Motor neuron (in vitro differentiated cells): Measurements from ENCODE around the gene MRPL54. TPM values are rescaled to one million over a fixed set of nuclear protein-coding genes. Genes with fewer than 3 reads are reported as not detected.

Experiments
- ATAC-seq, 8 experiments: fragments of 200-7000 bp; cut with Tn5 transposase; replicated peaks in 6 of 8; 2 replicates each; pipeline ENCODE4 v1.8.0; 2021; ENCODE audit warnings: mild to moderate bottlenecking in 8 of 8, moderate library complexity in 8 of 8
- H3K27ac ChIP-seq, 2 donors: fragments of 250-450 bp; sonication (Bioruptor Pico); 2 replicates each; pipeline ENCODE4 v1.9.0; 2021; ENCODE audit warnings: antibody characterized with exemption in 2 of 2, mild to moderate bottlenecking in 2 of 2, moderate library complexity in 1 of 2
- H3K4me1 ChIP-seq, 2 donors: fragments of 250-450 bp; sonication (Bioruptor Pico); replicated peaks in 1 of 2; 2 replicates each; pipeline ENCODE4 v1.6.1; 2021; ENCODE audit warnings: antibody characterized with exemption in 2 of 2, mild to moderate bottlenecking in 2 of 2, moderate library complexity in 1 of 2
- H3K4me3 ChIP-seq, 5 donors: fragments of 250-450 bp; sonication (Bioruptor Pico); 2 replicates each; pipeline ENCODE4 v1.9.0; 2021; ENCODE audit warnings: antibody characterized with exemption in 5 of 5, mild to moderate bottlenecking in 5 of 5, moderate library complexity in 4 of 5
- WGBS, 10 experiments: fragments of 450-650 bp; shearing (Covaris generic); methylation state at CpG; one replicate each; pipeline ENCODE4 v1.0.0; 2022; 5-methylcytosine and 5-hydroxymethylcytosine counted together
- in situ Hi-C, 9 experiments: fragments of 400-800 bp; cut with MboI; loops; one replicate each; pipeline ENCODE4 v1.15.0; 2021; ENCODE audit warnings: low sequenced_read_pairs in 9 of 9, low pct_unique_long_range_greater_than_20kb in 2 of 9; ENCODE audit not compliant: unreplicated experiment in 9 of 9
- total RNA-seq, 8 experiments: library from RNA; unstranded; fragments of 300-600 nt; gene quantifications; 2 replicates each; pipeline versions ENCODE4 v1.2.3 to v1.2.4, GENCODE V29; 2022

MRPL54 gene
- total RNA-seq, 8 experiments from 2014 or later, result 62.6 to 106 (median 86.6) TPM

DNA sequence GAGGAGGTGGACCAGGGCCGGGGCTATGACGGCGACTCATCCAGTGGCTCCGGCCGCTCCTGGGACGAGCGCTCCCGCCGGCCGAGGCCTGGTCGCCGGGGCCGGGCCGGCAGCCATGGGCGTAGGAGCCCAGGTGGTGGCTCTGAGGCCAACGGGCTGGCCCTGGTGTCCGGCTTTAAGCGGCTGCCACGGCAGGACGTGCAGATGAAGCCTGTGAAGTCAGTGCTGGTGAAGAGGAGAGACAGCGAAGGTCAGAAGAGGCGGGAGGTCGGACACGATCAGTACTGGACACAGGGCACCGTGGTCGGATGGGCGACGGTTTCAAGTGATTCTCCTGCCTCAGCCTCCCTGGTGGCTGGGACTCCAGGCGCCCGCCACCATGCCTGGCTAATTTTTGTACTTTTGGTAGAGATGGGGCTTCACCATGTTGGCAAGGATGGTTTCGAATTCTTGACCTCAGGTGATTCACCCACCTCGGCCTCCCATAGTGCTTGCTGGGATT lies 32.0 kb upstream of the MRPL54 start:
- Histone ChIP-seq H3K4me3 (no peak overlapping the region), H3K27ac (no peak overlapping the region), H3K4me1 (no peaks in the 10 kb centered on the region)
- no peak for ATAC-seq
- 50 to 85% (median 83%) methylated on average over 1 to 13 of the region's 32 CpGs; no CpG with 5 or more reads in 4 of the 10 experiments for WGBS, 10 experiments
- in situ Hi-C loops, result no loop called here

DNA sequence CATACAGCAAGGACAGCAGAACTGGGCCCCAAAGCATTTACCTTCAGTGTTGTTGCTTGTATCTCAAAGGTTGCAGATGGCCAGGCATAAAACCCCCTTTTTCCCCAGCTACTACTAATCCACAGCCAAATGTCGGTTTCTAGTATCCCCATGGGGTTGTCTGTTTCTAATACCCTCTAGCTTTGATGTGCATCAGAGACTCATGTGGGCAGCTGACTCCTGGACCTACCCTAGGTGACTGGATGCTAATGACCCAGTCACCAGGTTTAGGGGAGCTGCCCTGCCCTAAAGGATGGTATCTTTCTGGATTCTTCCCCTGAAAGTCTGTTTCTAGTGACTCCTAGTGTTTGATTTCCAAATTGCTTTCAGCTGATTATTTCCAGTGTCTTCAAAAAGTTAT lies 30.4 kb upstream of the MRPL54 start:
- 60 to 100% (median 92%) methylated on average over 1 of the region's 1 CpG; no CpG with 5 or more reads in 6 of the 10 experiments for WGBS, 10 experiments
- Histone ChIP-seq H3K4me1 (no peaks in the 10 kb centered on the region), H3K27ac (no peak overlapping the region), H3K4me3 (no peak overlapping the region)
- no peak for ATAC-seq
- in situ Hi-C loops, result no loop called here

DNA sequence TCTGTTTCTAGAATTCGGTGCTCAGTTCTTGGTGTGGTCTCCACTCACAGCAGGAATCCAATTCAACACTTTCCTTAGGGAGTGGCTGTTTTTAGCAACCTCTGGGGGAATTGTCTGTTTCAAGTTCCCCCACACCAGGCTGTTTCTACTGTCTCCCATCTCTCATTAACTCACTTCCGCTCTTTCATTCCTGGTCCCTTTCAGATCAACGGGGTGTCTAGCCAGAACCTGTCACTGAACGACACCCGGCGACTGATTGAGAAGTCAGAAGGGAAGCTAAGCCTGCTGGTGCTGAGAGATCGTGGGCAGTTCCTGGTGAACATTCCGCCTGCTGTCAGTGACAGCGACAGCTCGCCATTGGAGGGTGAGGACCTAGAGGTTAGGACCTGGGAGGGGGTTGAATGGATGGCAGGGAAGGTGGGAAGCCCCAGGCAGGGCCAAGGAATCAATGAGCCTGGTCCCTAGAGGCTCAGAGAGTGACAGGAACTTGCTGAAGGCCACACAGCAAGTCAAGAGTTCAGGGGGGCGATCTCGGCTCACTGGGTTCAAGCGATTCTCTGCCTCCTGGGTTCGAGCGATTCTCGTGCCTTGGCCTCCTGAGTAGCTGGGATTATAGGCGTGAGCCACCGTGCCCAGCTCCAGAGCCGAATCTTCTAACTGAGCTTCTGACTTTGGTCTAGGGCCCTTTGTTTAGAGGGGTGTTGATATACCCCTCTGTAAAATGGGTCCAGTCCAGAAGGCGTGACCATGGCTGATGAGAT lies 28.8 kb upstream of the MRPL54 start:
- Histone ChIP-seq H3K4me3 (no peak overlapping the region), H3K4me1 (no peaks in the 10 kb centered on the region), H3K27ac (no peak overlapping the region)
- no peak for ATAC-seq
- in situ Hi-C loops, result no loop called here
- 36 to 100% (median 67%) methylated on average over 1 to 11 of the region's 20 CpGs; no CpG with 5 or more reads in 2 of the 10 experiments for WGBS, 10 experiments

DNA sequence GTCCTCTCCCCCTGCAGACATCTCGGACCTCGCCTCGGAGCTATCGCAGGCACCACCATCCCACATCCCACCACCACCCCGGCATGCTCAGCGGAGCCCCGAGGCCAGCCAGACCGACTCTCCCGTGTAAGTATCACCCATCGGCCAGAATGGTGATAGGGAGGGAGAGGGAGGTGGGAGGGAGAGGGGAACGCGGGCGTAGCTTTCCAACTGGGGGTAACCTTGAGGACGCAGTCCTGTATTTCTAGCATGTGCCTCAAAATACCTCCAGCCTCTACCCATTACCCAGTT lies 28.2 kb upstream of the MRPL54 start:
- H3K27ac ChIP-seq, result no peak overlapping the region
- H3K4me1 ChIP-seq, result no peaks in the 10 kb centered on the region
- no CpG with 5 or more reads among the region's 14 CpGs for WGBS, 10 experiments
- no peak overlapping the region for H3K4me3 ChIP-seq
- in situ Hi-C loops, result no loop called here
- ATAC-seq, result no peak

DNA sequence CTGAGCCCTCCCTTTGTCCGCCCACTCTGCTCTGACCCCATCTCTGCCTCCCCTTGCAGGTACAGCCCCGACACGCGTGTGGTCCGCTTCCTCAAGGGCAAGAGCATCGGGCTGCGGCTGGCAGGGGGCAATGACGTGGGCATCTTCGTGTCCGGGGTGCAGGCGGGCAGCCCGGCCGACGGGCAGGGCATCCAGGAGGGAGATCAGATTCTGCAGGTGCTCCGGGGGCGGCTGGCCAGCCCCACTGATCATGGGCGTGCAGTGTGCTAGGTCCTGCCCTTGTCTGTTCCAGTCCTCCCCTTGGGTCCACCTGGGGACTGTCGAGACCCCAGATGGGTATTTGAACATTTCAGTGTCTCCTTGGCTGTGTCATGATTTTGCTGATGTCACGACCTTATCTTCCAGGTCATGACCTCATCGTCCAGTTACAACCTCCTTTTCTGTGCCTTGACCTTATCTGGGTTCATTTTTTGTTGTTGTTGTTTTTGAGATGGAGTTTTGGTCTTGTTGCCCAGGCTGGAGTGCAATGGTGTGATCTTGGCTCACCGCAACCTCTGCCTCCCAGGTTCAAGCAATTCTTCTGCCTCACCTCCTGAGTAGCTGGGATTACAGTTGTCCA lies 26.3 kb upstream of the MRPL54 start:
- in situ Hi-C loops, result no loop called here
- 40 to 100% (median 70%) methylated on average over 1 to 18 of the region's 21 CpGs; no CpG with 5 or more reads in 3 of the 10 experiments for WGBS, 10 experiments

DNA sequence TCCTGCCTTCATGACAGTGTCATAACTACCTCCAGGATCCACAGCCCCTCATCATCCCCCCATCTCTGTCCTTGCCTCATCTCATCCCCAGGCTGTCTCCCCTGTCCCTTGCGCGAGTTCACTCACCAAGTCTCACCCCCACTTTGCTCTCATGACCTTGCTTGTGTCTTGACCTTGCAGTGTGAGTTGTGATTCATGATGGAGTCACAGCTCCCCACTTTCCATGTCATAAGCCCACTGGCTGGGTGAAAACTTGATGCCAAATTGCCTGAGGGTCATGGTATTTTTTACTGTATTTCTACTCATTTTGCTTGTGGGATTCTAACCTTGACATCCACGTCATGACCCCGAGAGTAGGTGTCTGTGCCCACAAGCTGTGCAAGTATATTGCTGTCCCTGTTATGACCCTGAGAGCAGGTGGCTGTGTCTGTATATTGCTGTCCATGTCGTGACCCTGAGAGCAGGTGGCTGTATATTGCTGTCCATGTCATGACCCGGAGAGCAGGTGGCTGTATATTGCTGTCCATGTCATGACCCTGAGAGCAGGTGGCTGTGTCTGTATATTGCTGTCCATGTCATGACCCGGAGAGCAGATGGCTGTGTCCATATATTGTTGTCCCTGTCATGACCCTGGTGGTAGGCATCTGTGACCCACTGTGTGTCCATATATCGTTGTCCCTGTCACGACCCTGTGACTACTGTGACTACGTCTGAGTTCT lies 24.8 kb upstream of the MRPL54 start:
- ATAC-seq, result no peak
- WGBS, 10 experiments, result 47 to 93% (median 62%) methylated on average over 3 to 7 of the region's 10 CpGs; no CpG with 5 or more reads in 4 of the 10 experiments
- in situ Hi-C loops, result no loop called here
- no peak overlapping the region for H3K4me3 ChIP-seq
- H3K4me1 ChIP-seq, result no peaks in the 10 kb centered on the region
- no peak overlapping the region for H3K27ac ChIP-seq

More for the DNA sequence above, 26.3 kb upstream of the MRPL54 start:
- no peaks in the 10 kb centered on the region for H3K4me1 ChIP-seq
- H3K4me3 ChIP-seq, result no peak overlapping the region
- no peak for ATAC-seq
- no peak overlapping the region for H3K27ac ChIP-seq

DNA sequence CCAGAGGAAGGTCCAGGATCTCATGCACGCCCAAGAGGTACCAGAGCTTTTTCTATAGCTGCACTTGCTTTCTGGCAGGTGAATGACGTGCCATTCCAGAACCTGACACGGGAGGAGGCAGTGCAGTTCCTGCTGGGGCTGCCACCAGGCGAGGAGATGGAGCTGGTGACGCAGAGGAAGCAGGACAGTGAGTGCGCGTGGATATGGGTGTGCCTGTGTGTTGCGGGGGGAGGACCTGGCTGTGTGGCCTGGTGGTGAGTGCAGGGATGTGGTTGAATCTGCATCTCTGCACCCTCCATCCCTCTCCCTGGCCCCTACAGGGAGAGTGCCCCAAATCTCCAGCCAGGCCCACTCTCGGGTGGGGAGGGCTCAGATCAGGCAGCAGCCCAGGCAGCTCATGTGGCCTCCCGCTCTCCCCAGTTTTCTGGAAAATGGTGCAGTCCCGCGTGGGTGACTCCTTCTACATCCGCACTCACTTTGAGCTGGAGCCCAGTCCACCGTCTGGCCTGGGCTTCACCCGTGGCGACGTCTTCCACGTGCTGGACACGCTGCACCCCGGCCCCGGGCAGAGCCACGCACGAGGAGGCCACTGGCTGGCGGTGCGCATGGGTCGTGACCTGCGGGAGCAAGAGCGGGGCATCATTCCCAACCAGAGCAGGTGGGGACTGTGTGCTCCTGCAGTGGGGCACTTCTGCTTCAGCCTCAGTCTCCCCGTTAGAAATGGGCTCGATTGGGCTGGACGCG lies 23.8 kb upstream of the MRPL54 start:
- 20 to 91% (median 68%) methylated on average over 1 to 14 of the region's 32 CpGs; no CpG with 5 or more reads in 2 of the 10 experiments for WGBS, 10 experiments
- no peak for ATAC-seq
- H3K4me3 ChIP-seq, result no peak overlapping the region
- in situ Hi-C loops, result no loop called here
- H3K4me1 ChIP-seq, result no peaks in the 10 kb centered on the region
- H3K27ac ChIP-seq, result no peak overlapping the region

DNA sequence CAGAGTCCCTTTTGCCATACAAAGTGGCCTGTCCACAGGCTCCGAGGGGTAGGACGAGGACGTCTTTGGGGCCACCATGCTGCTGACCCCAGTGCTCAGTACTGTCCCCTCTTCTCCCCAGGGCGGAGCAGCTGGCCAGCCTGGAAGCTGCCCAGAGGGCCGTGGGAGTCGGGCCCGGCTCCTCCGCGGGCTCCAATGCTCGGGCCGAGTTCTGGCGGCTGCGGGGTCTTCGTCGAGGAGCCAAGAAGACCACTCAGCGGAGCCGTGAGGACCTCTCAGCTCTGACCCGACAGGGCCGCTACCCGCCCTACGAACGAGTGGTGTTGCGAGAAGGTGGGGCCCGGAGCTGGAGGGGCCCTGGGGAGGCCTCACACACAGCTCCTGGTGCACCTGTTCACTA lies 22.1 kb upstream of the MRPL54 start:
- H3K4me1 ChIP-seq, result no peaks in the 10 kb centered on the region
- no peak overlapping the region for H3K27ac ChIP-seq
- H3K4me3 ChIP-seq, result no peak overlapping the region
- in situ Hi-C loops, result no loop called here
- 77 to 100% (median 82%) methylated on average over 1 to 14 of the region's 24 CpGs; no CpG with 5 or more reads in 5 of the 10 experiments for WGBS, 10 experiments
- ATAC-seq, result no peak

DNA sequence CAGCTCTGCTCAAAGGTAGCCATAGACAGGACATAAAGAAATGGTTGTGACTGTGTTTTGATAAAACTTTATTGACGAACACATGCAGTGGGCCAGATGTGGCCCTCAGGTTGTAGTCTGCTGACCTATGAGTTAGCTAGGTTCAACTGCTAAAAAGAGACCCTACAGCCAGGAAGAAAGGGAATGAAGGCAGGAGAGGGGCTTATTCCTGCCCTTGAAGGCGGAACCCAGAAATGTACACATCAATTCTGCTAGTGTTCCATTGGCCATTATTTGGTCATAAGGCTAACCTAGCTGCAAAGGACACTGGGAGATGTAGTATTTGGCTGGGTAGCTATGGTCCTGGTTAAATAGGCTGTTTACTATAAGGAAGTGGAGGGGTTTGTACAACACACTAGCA lies 19.0 kb upstream of the MRPL54 start:
- H3K4me1 ChIP-seq, result no peaks in the 10 kb centered on the region
- WGBS, 10 experiments, result 20 to 100% (median 84%) methylated on average over 1 to 2 of the region's 2 CpGs; no CpG with 5 or more reads in 6 of the 10 experiments
- ATAC-seq, result peak in 1 of 8 experiments; percentile 56
- H3K4me3 ChIP-seq, result no peak overlapping the region
- in situ Hi-C loops, result no loop called here
- no peak overlapping the region for H3K27ac ChIP-seq

DNA sequence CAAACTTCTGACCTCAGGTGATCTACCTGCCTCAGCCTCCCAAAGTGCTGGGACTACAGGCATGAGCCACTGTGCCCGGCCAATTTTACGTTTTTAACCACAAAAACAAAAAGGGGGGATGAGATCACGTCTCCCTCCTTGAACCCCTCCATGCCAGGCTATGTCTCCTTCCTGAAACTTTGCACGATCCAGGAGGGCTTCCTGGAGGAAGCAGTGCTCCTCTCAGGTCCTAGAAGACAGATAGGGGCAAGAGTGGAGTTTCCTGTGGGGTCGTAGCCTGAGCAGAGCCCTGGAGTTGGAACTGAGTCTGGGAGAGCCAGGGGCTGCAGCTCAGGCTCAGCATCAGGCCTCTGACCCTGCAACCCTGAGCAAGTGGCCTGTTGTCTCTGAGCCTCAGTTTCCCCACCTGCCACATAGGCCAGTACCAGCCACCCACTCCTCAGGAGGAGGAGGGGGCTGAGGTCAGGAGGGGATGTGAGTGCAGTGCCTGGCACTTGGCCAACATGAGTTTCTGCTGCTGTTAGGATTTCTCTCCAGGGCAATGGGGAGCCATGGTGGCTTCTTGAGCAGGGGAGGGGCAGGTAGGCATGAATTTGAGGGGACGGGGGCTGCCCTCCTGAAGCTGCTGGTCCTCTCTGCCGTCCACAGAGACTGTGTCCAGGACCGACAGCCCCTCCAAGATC lies 17.0 kb upstream of the MRPL54 start:
- WGBS, 10 experiments, result 0 to 75% (median 43%) methylated on average over 1 to 5 of the region's 8 CpGs; no CpG with 5 or more reads in 6 of the 10 experiments
- H3K4me3 ChIP-seq, result no peak overlapping the region
- no peak overlapping the region for H3K27ac ChIP-seq
- in situ Hi-C loops, result no loop called here
- no peak for ATAC-seq
- no peaks in the 10 kb centered on the region for H3K4me1 ChIP-seq

DNA sequence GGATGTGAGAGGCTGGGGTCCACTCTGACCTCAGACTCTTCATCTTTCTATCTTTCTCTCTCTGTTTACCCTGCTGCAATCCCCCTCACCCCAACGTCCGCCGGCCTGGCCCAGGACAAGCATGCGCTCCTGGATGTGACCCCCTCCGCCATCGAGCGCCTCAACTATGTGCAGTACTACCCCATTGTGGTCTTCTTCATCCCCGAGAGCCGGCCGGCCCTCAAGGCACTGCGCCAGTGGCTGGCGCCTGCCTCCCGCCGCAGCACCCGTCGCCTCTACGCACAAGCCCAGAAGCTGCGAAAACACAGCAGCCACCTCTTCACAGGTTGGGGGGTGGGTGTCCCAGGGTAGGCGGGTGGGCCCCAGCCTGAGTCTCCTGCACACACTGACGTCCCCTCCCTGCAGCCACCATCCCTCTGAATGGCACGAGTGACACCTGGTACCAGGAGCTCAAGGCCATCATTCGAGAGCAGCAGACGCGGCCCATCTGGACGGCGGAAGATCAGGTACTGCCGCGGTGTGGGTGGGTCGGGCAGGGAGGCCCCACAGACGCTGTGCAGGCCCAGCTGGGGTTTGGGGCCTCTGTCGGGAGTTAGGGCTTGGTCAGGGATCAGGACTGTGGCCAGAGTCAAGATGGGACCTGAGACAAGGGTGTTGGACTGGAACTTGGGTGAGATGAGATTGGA lies 16.0 kb upstream of the MRPL54 start:
- Histone ChIP-seq H3K4me3 (no peak overlapping the region), H3K4me1 (no peaks in the 10 kb centered on the region), H3K27ac (no peak overlapping the region)
- in situ Hi-C loops, result no loop called here
- WGBS, 10 experiments, result 62 to 89% (median 76%) methylated on average over 1 to 11 of the region's 31 CpGs; no CpG with 5 or more reads in 6 of the 10 experiments
- ATAC-seq, result peak in 2 of 8 experiments; percentile 8 to 12

DNA sequence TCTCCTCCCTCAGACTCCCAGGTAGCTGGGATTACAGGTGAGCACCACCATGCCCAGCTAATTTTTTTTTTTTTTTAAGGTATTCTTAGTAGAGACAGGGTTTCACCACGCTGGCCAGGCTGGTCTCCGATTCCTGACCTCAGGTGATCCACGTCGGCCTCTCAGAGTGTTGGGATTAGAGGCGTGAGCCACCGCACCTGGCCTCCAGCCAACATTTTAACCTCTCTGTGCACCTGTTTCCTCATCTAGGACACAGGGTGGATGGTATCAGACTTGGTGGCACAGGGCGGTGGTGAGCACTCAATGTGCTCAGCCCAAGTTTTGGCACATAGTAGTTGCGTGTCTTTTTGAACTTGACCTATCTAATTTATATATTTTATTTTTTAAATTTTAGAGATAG lies 13.5 kb upstream of the MRPL54 start:
- no peak for ATAC-seq
- Histone ChIP-seq H3K4me1 (no peaks in the 10 kb centered on the region), H3K4me3 (no peak overlapping the region), H3K27ac (no peak overlapping the region)
- in situ Hi-C loops, result no loop called here
- 80 to 100% (median 95%) methylated on average over 2 to 7 of the region's 8 CpGs; no CpG with 5 or more reads in 6 of the 10 experiments for WGBS, 10 experiments
